Kidney capillary endothelial cell (primary cell): ENCODE data around the gene LYZL4.

Source experiments
- DNase-seq: peaks from one replicate; pipeline ENCODE4 v3.0.0-alpha.2; 2018; ENCODE audit warnings: low spot score

The LYZL4 gene

GRCh38 chr3:42425736-42426407 lies 15.5 kb upstream of the LYZL4 start:
- no peak for DNase-seq

GRCh38 chr3:42424911-42425310 lies 14.5 kb upstream of the LYZL4 start:
- no peak for DNase-seq

GRCh38 chr3:42421818-42422796 lies 11.7 kb upstream of the LYZL4 start:
- DNase-seq = no peak

DNA sequence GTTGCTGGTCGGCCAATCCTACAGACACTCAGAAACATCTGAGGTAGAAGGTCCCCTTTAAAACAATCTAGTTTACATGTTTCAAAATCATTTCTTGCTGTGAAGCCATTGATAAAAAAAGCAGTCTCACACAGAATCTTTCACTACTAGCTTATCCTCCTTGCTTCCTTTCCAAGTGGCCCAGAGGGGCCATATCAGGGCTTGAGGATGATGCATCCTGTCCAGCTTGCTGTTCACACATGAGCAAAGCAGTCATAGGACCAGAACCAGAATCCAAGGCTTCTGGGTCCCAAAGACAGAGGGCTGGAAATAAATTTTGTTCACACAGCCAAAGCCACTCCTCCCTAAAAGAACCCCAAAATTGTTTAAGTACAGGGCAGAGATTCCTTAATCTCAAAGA lies 9.2 kb upstream of the LYZL4 start:
- no peak for DNase-seq

GRCh38 chr3:42412526-42413155 lies 2.2 kb upstream of the LYZL4 start:
- DNase-seq = no peak

- no peak for DNase-seq
Observed at GRCh38 chr3:42411429-42411828, 1.0 kb upstream of the LYZL4 start.

DNA sequence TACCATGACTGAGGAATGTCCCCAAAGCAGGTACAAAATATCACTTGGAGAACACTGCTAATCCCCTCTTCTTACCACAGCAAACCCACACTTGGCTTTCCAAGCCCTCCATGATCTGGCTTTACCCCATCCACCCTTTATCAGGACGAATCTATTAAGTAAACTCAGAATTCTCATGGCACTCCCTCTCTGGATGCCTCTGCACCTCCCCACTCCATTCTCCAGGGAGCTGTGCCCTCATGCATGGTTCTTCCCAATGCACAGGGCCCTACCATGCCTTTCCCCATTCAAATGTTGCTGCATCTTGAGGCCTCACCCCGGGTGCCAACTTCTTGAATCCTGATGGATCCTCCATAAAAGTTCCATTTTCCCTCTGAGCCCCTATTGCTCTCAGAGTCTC lies 2.3 kb downstream of the LYZL4 start:
- DNase-seq = no peak

GRCh38 chr3:42406727-42407450 lies 3.5 kb downstream of the LYZL4 start:
- no peak for DNase-seq

DNA sequence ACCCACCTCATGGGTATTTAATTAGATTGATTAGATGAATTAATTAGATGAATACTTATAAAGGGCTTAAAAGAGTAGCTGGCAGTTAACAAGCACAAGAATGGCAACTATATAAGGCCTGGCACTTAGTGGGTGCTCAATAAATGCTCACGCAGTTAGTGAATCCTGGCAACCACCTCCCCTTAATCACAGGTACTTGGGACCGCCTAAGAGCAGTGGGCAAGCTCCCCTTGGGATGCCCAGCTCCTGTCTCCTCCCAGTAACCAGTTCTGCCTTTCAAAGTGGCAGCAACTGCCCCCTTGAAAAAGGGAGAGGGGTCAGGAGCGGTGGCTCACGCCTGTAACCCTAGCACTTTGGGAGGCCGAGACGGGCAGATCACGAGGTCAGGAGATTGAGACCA lies 4.6 kb downstream of the LYZL4 start:
- no peak for DNase-seq

DNA sequence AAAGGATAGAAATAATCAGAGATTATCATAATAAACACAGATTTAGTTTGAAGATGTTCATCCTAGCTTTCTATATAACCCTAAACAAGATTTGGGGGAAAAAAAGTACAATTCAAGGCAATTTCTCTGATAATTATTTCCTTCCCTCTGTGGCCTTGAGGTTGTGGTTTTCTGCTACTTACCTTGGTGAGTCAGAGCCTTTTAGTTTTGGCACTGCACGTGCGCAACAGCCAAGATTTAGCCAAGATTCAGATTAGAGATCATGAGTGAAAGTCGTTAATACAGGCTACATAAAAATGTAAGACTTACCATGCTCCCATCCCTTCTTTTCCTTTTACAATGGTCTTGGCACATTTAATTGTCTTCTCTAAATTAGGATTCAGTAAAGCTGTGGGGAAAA lies 6.7 kb downstream of the LYZL4 start:
- DNase-seq = no peak

DNA sequence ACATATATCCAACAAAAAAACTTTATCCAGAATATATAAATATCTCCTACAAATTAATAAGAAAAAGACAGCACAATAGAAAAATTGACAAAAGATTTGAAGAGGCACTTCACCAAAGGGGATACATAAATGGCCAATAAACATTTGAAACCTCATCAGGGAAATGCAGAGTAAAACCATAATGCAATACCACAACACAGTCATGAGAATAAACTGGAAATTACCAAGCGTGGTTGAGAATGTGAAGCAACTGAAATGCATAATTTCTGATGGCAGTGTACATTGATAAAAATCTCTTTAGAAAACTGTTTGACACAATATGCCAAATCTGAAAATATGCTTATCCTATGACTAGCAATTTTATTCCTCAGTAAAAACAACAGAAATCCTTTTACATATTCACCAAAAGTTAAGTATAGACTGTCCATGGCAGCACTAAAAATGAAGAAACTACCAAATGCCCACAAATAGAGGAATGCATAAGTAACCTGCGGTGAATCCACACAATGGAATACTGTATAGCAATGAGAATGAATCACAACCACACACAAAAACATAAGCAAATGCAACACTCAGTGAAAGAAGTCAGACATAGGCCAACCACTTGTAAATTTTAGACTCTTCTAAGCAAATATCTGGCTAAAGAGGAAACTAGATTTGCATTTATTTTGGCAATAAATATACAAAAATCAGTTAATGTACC lies 7.9 kb downstream of the LYZL4 start:
- DNase-seq = no peak

- no peak for DNase-seq
Observed at GRCh38 chr3:42398080-42398479, 12.3 kb downstream of the LYZL4 start.

DNA sequence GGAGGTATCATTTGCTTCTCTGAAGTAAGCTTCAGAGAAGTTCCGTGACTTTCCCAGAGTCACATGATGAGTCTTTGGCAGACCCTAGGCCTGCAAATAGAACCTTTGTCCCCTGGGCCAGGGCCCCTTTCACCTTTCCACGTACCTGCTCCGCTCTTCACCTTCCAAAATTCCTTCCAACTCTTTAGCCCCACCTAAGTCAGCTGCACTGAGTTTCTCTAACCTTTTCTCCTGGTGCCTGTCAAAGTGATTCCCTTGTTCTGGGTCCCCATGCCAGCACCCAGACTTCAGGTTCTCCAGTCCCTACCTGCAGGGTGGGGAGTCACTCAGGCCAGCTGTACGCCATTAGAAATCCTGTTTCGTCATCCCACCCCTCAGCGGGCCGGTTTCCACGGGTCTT lies 12.8 kb downstream of the LYZL4 start:
- no peak for DNase-seq

DNA sequence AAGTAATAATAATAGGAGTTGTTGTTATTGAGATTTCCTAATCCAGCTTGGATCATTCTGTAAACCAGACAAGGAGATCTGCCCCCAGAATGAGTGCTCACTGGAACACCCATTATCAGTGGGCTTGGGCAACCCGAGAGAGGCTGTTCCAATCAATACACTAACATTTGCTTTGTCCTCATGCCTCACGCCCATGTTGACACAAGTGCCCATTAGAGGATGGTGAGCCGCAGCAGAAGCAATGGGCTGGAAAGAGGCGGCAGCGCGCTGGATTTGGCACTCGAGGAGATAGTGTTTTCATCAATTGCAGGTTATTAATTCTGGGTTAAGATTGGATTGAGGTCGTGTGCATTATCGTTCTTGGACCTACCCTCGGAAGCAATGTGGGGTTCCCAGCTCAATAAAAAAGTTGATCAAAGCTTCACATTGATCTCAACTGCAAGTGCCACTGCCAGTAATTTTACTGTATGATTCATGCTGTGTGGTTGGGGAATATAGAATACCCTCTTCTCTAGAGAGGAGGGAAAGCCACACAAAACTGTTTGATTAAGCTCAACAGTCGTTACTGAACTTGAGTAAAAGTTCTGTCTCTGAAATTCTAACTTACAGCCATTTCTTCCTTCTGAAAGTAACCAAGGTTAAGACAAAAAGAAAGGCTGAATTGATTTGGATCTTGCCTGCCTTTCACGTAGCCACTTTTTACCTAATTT lies 15.7 kb downstream of the LYZL4 start:
- DNase-seq = no peak

- DNase-seq = peak; percentile 66
Observed at GRCh38 chr3:42387802-42388651, 22.4 kb downstream of the LYZL4 start.

GRCh38 chr3:42381551-42382082 lies 28.8 kb downstream of the LYZL4 start:
- no peak for DNase-seq

GRCh38 chr3:42377681-42378080 lies 32.7 kb downstream of the LYZL4 start:
- no peak for DNase-seq

DNA sequence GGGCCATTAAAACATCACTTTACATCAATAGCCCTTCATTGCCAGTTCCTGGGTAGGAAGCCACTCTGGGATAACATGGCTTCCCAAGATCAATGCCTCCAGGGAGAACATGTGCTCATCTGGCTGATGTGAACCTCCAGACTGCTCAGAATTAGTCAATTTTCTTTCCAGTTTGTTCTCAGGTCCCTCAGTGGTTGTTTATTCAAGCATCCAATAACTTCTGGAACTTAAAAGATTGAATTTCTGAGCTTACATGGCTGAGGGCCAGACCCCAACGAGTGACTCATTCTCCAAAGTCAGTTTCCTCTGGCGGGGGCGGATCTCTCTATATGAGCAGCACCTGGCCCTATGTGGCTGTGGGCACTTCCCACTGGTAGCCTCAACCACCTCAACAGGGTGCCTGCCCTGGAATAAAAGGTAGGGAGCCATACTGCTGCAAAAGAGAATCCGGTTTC lies 34.0 kb downstream of the LYZL4 start:
- no peak for DNase-seq

GRCh38 chr3:42375121-42375800 lies 35.1 kb downstream of the LYZL4 start:
- DNase-seq = no peak
